ENCODE results near the gene STOML1.

GRCh38 chr15:73930790-73931281, 61.3 kb downstream of the STOML1 start:
- TF ChIP-seq EZH2 (IDR thresholded peaks at IDR 0.05; ENCODE audit: low read length, unreplicated experiment) = no peak
- no peak for TF ChIP-seq CTCF (conservative IDR thresholded peaks at IDR 0.05; ENCODE audit: low read depth, low read length)
- TF ChIP-seq EZH2phosphoT487 (IDR thresholded peaks at IDR 0.05; ENCODE audit: borderline replicate concordance, low read length) = no peak

Measured in PC-3 (cell line).